Embryonic facial prominence (tissue), 1 donor: ENCODE data around the gene RHOH.

ENCODE experiments used
- DNase-seq: peaks from one replicate; pipeline ENCODE4 v3.0.0-alpha.2; 2016; ENCODE audit errors: extremely low spot score

The RHOH gene

GRCh38 chr4:40233227-40233626 lies 36.4 kb downstream of the RHOH start:
- no peak for DNase-seq

GRCh38 chr4:40234519-40235039 lies 37.7 kb downstream of the RHOH start:
- DNase-seq = no peak

GRCh38 chr4:40238008-40238699 lies 41.3 kb downstream of the RHOH start:
- DNase-seq = no peak

GRCh38 chr4:40238700-40239548 lies 42.1 kb downstream of the RHOH start:
- no peak for DNase-seq

GRCh38 chr4:40240040-40240653 lies 43.3 kb downstream of the RHOH start:
- no peak for DNase-seq

- no peak for DNase-seq
These were observed 44.2 kb downstream of the RHOH start for GRCh38 chr4:40241026-40241425.

- DNase-seq = no peak
These were observed 45.1 kb downstream of the RHOH start for GRCh38 chr4:40241941-40242340.

- DNase-seq = no peak
These were observed 46.6 kb downstream of the RHOH start for GRCh38 chr4:40243386-40243948.

GRCh38 chr4:40244606-40245005 lies 47.8 kb downstream of the RHOH start:
- DNase-seq = no peak

GRCh38 chr4:40245550-40245949 lies 48.7 kb downstream of the RHOH start:
- DNase-seq = no peak

- no peak for DNase-seq
These were observed 49.4 kb downstream of the RHOH start for GRCh38 chr4:40246011-40246900.

GRCh38 chr4:40246938-40247337 lies 50.1 kb downstream of the RHOH start:
- DNase-seq = no peak

GRCh38 chr4:40247350-40247749 lies 50.5 kb downstream of the RHOH start:
- DNase-seq = no peak

GRCh38 chr4:40251366-40251765 lies 54.5 kb downstream of the RHOH start:
- DNase-seq = no peak

GRCh38 chr4:40253906-40254305 lies 57.1 kb downstream of the RHOH start:
- DNase-seq = no peak

- DNase-seq = no peak
These were observed 58.0 kb downstream of the RHOH start for GRCh38 chr4:40254608-40255392.

GRCh38 chr4:40255393-40256281 lies 58.8 kb downstream of the RHOH start:
- DNase-seq = peak; percentile 10

- no peak for DNase-seq
These were observed 59.5 kb downstream of the RHOH start for GRCh38 chr4:40256329-40256728.

GRCh38 chr4:40256817-40257216 lies 60.0 kb downstream of the RHOH start:
- no peak for DNase-seq
